Neural cell (in vitro differentiated cells): Measurements from ENCODE around the gene SLC15A5. TPM values are rescaled to one million over a fixed set of nuclear protein-coding genes. Genes with fewer than 3 reads are reported as not detected.

ENCODE experiments used
- H2AFZ ChIP-seq: fragments of 200-600, 300-800 bp; sonication (generic), shearing (Covaris generic); 2 replicates; pipeline ENCODE4 v1.6.0; 2014; ENCODE audit warnings: low read depth, mild to moderate bottlenecking, antibody characterized with exemption, low read length, moderate library complexity
- H3F3A ChIP-seq: fragments of 200-600 bp; shearing (Covaris generic); 2 replicates; pipeline ENCODE4 v1.6.1; 2016; ENCODE audit warnings: mild to moderate bottlenecking, moderate library complexity, mixed read lengths, antibody characterized with exemption, low read length; ENCODE audit not compliant: insufficient read depth, poor library complexity, severe bottlenecking
- H3K27ac ChIP-seq: fragments of 200-600, 300-800 bp; sonication (generic), shearing (Covaris generic); 2 replicates; pipeline ENCODE4 v1.5.1; 2014; ENCODE audit warnings: mild to moderate bottlenecking, low read length, moderate library complexity
- H3K27me3 ChIP-seq: fragments of 300-800, 200-600 bp; sonication (generic), shearing (Covaris generic); 2 replicates; pipeline ENCODE4 v1.6.0; 2014; ENCODE audit warnings: mild to moderate bottlenecking, low read depth, low read length, moderate library complexity; ENCODE audit not compliant: insufficient read depth
- H3K36me3 ChIP-seq: fragments of 300-800, 200-600 bp; sonication (generic), shearing (Covaris generic); 2 replicates; pipeline ENCODE4 v1.5.1; 2014; ENCODE audit warnings: mild to moderate bottlenecking, antibody characterized with exemption, low read length, moderate library complexity; ENCODE audit not compliant: insufficient read depth
- H3K4me2 ChIP-seq: fragments of 300-800, 200-600 bp; sonication (generic), shearing (Covaris generic); 2 replicates; pipeline ENCODE4 v1.6.0; 2014; ENCODE audit warnings: mild to moderate bottlenecking, low read length
- H3K4me3 ChIP-seq: fragments of 300-800, 200-600 bp; sonication (generic), shearing (Covaris generic); 2 replicates; pipeline ENCODE4 v1.5.1; 2014; ENCODE audit warnings: mild to moderate bottlenecking, low read length, moderate library complexity
- H3K79me2 ChIP-seq: fragments of 200-600 bp; shearing (Covaris generic); replicated peaks from 2 replicates; pipeline ENCODE4 v1.6.0; 2014; ENCODE audit warnings: mild to moderate bottlenecking, low read length, moderate library complexity; ENCODE audit not compliant: insufficient read depth
- H3K9ac ChIP-seq: fragments of 300-800, 200-600 bp; sonication (generic), shearing (Covaris generic); 2 replicates; pipeline ENCODE4 v1.6.1; 2016; ENCODE audit warnings: mild to moderate bottlenecking, low read length, mixed read lengths
- H3K9me2 ChIP-seq: fragments of 200-600 bp; shearing (Covaris generic); 2 replicates; pipeline ENCODE4 v1.6.1; 2016; ENCODE audit warnings: mild to moderate bottlenecking, low read length, mixed read lengths; ENCODE audit not compliant: insufficient read depth
- H3K9me3 ChIP-seq: fragments of 200-600, 300-800 bp; sonication (generic), shearing (Covaris generic); 2 replicates; pipeline ENCODE4 v1.6.1; 2016; ENCODE audit warnings: mild to moderate bottlenecking, mixed run types, low read length, moderate library complexity, mixed read lengths
- H4K20me1 ChIP-seq: fragments of 200-600 bp; shearing (Covaris generic); 2 replicates; pipeline ENCODE4 v1.6.1; 2016; ENCODE audit warnings: mild to moderate bottlenecking, mixed run types; ENCODE audit not compliant: insufficient read depth
- EP300 ChIP-seq: fragments of 450-650 bp; conservative IDR thresholded peaks from 2 replicates; pipeline ENCODE4 v1.6.1; 2014; ENCODE audit warnings: antibody characterized with exemption, mild to moderate bottlenecking, moderate library complexity; ENCODE audit not compliant: poor library complexity, severe bottlenecking
- EZH2 ChIP-seq: fragments of 200-600, 300-800 bp; shearing (Covaris generic), sonication (generic); IDR thresholded peaks from 2 replicates; pipeline ENCODE4 v1.6.1; 2014; ENCODE audit warnings: antibody characterized with exemption, low read length, borderline replicate concordance, mild to moderate bottlenecking; ENCODE audit not compliant: insufficient read depth, poor library complexity, severe bottlenecking
- MXI1 ChIP-seq: fragments of 450-650 bp; conservative IDR thresholded peaks from 2 replicates; pipeline ENCODE4 v1.6.1; 2014; ENCODE audit warnings: antibody characterized with exemption, mild to moderate bottlenecking; ENCODE audit not compliant: poor library complexity, severe bottlenecking
- POLR2AphosphoS5 ChIP-seq: IDR thresholded peaks from 2 replicates; pipeline ENCODE4 v1.6.1; 2012
- RAD21 ChIP-seq: fragments of 450-650 bp; conservative IDR thresholded peaks from 2 replicates; pipeline ENCODE4 v1.6.1; 2014; ENCODE audit warnings: antibody characterized with exemption, mild to moderate bottlenecking, moderate library complexity
- SMC3 ChIP-seq: fragments of 450-650 bp; conservative IDR thresholded peaks from 2 replicates; pipeline ENCODE4 v1.6.1; 2014; ENCODE audit warnings: antibody characterized with exemption, mild to moderate bottlenecking, moderate library complexity; ENCODE audit not compliant: poor library complexity
- TAF1 ChIP-seq: IDR thresholded peaks from 2 replicates; pipeline ENCODE4 v1.6.1; 2012; ENCODE audit warnings: low read depth
- polyA plus RNA-seq: library from polyadenylated mRNA; depleted of rRNA; stranded (reverse); fragments of >200 nt; gene quantifications from 2 replicates; pipeline ENCODE4 v1.2.3, GENCODE V29; 2014
- TF ChIP-seq, protein P1 (sequence below): fragments of 450-650 bp; IDR thresholded peaks from 2 replicates; pipeline ENCODE4 v1.5.1; 2014; ENCODE audit warnings: antibody characterized with exemption, mild to moderate bottlenecking, moderate library complexity; ENCODE audit not compliant: poor library complexity, severe bottlenecking
- TF ChIP-seq, protein P2 (sequence below): IDR thresholded peaks from 2 replicates; pipeline ENCODE4 v1.6.1; 2012; ENCODE audit warnings: borderline replicate concordance

Gene SLC15A5
- polyA plus RNA-seq, 1 donor from 2014 or later, result not detected

GRCh38 chr12:16269946-16270345 is 7.5 kb downstream of the SLC15A5 start:
- TF ChIP-seq, protein P1, sequence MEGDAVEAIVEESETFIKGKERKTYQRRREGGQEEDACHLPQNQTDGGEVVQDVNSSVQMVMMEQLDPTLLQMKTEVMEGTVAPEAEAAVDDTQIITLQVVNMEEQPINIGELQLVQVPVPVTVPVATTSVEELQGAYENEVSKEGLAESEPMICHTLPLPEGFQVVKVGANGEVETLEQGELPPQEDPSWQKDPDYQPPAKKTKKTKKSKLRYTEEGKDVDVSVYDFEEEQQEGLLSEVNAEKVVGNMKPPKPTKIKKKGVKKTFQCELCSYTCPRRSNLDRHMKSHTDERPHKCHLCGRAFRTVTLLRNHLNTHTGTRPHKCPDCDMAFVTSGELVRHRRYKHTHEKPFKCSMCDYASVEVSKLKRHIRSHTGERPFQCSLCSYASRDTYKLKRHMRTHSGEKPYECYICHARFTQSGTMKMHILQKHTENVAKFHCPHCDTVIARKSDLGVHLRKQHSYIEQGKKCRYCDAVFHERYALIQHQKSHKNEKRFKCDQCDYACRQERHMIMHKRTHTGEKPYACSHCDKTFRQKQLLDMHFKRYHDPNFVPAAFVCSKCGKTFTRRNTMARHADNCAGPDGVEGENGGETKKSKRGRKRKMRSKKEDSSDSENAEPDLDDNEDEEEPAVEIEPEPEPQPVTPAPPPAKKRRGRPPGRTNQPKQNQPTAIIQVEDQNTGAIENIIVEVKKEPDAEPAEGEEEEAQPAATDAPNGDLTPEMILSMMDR, result no peak
- no peak for TF ChIP-seq RAD21
- TF ChIP-seq SMC3, result no peak
- TF ChIP-seq EP300, result no peak
- no peak for TF ChIP-seq EZH2
- no peak for TF ChIP-seq POLR2AphosphoS5
- no peak for TF ChIP-seq MXI1
- TF ChIP-seq, protein P2, sequence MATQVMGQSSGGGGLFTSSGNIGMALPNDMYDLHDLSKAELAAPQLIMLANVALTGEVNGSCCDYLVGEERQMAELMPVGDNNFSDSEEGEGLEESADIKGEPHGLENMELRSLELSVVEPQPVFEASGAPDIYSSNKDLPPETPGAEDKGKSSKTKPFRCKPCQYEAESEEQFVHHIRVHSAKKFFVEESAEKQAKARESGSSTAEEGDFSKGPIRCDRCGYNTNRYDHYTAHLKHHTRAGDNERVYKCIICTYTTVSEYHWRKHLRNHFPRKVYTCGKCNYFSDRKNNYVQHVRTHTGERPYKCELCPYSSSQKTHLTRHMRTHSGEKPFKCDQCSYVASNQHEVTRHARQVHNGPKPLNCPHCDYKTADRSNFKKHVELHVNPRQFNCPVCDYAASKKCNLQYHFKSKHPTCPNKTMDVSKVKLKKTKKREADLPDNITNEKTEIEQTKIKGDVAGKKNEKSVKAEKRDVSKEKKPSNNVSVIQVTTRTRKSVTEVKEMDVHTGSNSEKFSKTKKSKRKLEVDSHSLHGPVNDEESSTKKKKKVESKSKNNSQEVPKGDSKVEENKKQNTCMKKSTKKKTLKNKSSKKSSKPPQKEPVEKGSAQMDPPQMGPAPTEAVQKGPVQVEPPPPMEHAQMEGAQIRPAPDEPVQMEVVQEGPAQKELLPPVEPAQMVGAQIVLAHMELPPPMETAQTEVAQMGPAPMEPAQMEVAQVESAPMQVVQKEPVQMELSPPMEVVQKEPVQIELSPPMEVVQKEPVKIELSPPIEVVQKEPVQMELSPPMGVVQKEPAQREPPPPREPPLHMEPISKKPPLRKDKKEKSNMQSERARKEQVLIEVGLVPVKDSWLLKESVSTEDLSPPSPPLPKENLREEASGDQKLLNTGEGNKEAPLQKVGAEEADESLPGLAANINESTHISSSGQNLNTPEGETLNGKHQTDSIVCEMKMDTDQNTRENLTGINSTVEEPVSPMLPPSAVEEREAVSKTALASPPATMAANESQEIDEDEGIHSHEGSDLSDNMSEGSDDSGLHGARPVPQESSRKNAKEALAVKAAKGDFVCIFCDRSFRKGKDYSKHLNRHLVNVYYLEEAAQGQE, result no peak
- TF ChIP-seq TAF1, result no peak

GRCh38 chr12:16266085-16266484 is 11.4 kb downstream of the SLC15A5 start:
- Histone ChIP-seq H3K4me2 (no peak overlapping the region), H2AFZ (no peak overlapping the region), H3K27ac (no peak overlapping the region), H3F3A (no peaks in the 10 kb centered on the region), H3K9me2 (no peaks in the 10 kb centered on the region), H3K4me3 (no peak overlapping the region), H3K27me3 (no peaks in the 10 kb centered on the region), H4K20me1 (no peaks in the 10 kb centered on the region), H3K79me2 (no peaks in the 10 kb centered on the region), H3K9me3 (peaks cover 5% of the 10 kb centered on the region), H3K9ac (no peak overlapping the region), H3K36me3 (no peaks in the 10 kb centered on the region)
- TF ChIP-seq MXI1 (no peak), TAF1 (no peak)
- TF ChIP-seq, protein P2, result no peak
- TF ChIP-seq, protein P1, result no peak

More at GRCh38 chr12:16269946-16270345, 7.5 kb downstream of the SLC15A5 start:
- Histone ChIP-seq H3K9me2 (no peaks in the 10 kb centered on the region), H3K9me3 (no peaks in the 10 kb centered on the region), H3K9ac (no peak overlapping the region), H3K4me3 (no peak overlapping the region), H3K27me3 (no peaks in the 10 kb centered on the region), H3K27ac (no peak overlapping the region), H3K36me3 (no peaks in the 10 kb centered on the region), H3F3A (no peaks in the 10 kb centered on the region), H3K79me2 (no peaks in the 10 kb centered on the region), H4K20me1 (no peaks in the 10 kb centered on the region), H2AFZ (no peak overlapping the region), H3K4me2 (no peak overlapping the region)
